Measurements from ENCODE around the gene LAMA3.

Gene LAMA3

GRCh38 chr18:23857756-23858155 is 168.5 kb downstream of the LAMA3 start:
- no peak for DNase-seq

DNA sequence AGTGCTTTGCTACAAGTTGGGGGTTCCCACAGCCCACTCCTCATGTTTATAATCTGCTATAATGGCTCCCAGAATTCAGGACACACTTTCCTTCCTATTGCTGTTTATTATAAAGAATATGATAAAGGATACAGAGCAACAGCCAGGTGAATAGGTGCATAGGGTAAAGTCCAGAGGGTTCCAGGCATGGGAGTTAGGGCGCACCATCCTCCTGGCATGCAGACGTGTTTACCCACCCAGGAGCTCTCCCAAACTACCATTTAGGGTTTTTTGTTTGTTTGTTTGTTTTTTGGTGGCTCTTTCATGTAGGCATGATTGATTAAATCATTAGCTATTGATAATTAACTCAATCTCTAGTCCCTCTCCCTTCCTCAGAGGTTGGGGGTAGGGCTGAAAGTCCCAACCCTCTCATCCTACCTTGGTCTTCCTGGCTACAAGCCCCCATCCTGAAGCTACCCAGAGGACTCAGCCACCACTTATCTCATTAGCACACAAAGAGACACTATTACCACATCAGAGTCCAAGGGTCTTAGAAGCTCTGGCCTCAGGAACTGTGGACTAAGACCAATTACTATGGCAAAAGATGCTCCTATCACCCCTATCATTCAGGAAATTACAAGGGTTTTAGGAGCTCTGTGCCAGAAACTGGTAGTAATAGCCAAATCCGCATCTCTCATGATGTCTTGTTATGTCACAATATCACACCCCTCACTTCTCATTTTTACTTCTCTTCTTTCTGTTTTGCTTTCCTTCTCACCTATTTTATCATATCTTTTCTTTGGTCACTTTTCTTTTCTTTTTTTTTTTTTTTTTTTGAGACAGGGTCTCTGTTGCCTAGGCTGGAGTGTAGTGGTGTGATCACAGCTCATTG is 170.4 kb downstream of the LAMA3 start:
- no peak for DNase-seq

DNA sequence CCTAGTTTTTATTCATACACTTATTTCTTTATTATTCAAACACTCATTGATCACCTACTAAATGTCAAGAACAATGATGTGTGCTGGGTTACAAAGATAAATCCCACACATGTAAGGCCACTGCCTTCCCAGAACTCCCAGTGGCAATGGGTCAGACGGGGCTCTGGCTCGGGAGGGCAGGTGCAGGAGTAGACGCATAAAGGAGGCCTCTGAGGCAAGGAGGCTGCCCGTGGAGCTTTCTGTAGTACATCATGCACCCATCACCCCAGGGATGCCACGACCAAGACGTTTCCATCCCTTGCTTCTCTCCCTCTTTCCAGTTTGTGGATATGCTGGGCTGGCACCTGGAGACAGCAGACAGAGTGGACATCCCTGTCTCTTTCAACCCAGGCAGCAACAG is 172.1 kb downstream of the LAMA3 start:
- no peak for DNase-seq

DNA sequence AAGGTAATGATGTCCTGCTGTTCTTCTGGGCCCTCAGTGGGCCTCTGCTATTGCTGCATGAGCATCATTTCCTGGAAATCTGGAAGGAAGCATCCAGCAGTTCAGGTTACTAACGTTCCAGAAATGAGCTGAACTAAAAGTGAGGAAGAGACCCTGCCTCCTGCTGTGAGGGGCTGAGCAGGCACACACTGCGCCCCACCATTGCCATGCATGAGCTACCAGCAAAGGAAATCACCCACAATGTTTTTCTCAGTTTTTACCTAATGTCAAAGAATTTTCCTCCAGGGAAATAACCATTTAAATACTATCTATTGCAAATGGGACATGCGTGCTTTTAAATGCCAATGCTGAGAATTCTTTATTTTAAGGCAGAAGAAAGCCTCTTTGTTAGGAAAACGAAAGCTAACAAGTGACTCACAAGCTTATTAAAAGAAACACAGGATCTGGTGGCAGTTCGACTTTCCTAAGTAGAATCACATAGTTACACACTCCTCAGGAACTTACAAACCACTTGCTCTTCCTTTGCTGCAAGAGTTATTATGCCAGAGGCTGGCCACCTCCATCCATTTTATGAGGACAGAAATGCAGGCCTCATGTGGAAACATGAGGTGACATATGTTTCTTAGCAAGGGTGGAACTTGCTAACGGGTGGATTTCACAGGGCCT is 172.7 kb downstream of the LAMA3 start:
- DNase-seq: no peak

DNA sequence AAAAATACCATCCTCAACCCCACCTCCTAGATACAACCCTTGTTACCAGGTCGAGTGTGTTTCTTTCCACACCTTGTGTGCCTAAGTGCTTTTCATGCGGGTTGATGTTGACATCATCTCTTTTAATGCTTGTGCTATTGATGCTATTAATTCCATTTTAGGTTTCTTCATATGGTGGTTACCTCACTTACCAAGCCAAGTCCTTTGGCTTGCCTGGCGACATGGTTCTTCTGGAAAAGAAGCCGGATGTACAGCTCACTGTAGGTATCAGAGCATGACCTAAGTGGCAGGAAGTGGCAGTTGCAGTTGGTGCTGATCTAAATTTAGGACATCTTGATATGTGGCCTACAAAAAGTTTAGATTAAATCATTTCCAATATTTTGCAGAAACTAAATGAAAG is 175.4 kb downstream of the LAMA3 start:
- DNase-seq: peak; percentile 7

DNA sequence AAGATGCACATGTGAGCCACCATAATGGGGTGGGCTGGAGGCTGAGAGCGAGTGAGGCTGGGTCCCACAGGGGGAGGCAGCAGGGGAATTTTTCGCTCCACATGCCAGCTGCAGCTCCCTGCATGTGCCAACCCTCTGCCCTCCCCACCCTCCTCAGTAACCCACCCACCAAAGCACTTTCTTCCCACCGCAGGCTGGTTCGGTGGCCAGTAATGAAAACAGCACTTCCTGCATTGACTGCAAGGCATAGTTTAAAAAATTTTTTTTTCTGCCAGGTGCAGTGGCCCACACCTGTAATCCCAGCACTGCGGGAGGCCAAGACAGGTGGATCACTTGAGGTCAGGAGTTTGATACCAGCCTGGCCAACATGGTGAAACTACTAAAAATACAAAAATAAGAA is 177.8 kb downstream of the LAMA3 start:
- no peak for DNase-seq

- DNase-seq: no peak
Observed at GRCh38 chr18:23868136-23868785, 179.0 kb downstream of the LAMA3 start.

- DNase-seq: no peak
Observed at GRCh38 chr18:23870676-23871380, 181.6 kb downstream of the LAMA3 start.

DNA sequence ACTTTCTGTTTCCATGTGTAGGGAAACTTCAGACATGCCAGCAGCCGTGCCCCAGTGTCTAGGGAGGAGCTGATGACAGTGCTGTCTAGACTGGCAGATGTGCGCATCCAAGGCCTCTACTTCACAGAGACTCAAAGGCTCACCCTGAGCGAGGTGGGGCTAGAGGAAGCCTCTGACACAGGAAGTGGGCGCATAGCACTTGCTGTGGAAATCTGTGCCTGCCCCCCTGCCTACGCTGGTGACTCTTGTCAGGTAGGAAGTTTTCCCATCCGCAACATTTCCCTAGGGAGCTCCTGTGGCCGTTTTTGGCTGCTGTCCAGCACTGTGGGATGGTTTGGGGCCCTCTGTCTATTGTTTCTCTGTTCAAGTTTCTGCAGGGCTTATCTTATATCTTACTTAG is 182.2 kb downstream of the LAMA3 start:
- peak; percentile 37 for DNase-seq

DNA sequence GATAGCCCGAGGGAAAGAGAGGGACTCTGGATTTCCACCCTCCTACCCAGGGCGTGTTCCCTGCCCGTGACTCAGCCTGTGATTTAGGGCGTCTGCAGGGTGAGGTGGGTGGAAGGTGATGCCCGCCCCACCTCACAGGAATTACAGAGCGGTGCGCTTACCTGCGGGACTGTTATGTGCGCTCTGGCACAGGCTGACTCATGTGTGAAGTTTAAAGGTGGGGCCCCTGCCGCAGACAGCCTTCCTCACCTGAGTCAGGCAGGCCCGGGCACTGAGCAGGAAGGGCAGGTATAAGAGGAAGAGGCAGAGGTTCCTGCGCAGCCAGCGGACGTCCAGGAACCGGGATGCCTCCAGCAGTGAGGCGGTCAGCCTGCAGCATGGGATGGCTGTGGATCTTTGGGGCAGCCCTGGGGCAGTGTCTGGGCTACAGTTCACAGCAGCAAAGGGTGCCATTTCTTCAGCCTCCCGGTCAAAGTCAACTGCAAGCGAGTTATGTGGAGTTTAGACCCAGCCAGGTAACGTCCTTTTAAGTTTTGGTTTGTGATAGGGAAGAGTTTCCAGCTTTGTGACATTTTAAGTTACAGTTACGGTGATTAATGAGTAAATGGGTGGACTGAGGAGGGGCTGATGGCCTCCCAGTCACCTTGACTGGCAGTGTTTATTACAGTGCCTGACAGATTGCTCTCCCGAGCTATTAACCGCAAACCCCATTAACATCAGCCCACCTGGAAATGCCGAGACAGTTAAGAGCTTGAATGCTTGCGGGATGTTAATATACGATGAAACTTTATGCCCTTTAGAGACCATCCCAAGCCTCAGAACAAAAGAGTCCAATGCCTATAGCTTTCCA is 183.7 kb downstream of the LAMA3 start:
- DNase-seq: no peak

- no peak for DNase-seq
Observed at GRCh38 chr18:23875966-23876895, 187.0 kb downstream of the LAMA3 start.

GRCh38 chr18:23876921-23877320 is 187.7 kb downstream of the LAMA3 start:
- DNase-seq: no peak

GRCh38 chr18:23877371-23877770 is 188.1 kb downstream of the LAMA3 start:
- no peak for DNase-seq

- DNase-seq: no peak
Observed at GRCh38 chr18:23878336-23878900, 189.2 kb downstream of the LAMA3 start.

DNA sequence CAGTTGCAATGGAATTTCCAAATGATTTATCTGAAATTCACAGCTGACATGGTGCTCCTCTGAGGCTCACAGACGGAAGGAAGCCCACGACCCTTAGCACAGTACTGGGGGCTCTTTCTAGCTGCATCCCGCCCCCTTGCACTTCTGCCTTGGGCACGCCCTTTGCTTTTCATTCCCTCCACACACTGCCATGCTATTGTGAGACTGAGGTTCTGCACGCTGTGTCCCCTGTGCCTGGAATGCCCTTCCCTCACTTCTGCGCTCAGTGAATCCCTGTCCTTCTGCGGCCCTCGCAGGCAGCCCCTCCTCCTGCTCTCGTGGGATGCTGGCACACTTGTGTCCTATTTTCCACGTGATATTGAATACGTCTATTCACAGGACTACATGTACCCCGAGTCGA is 189.9 kb downstream of the LAMA3 start:
- DNase-seq: no peak

DNA sequence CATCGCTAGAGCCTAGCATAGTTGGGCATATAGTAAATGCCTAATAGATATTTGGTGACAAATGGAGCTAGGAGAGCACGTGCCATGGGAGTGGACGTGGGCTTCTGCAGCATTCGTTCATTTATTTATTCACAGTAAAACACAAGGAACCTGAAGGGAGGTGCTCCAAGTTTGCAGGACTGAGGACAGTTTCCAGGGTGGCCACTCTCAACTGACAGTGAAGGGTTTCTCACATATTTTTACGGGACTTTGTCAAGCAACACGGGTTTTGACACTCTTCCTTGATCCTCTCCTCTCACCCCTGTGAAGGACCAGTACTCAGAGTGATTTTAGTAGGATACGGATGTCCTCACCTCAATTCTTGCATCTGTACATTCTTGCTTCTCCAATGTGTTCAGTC is 190.3 kb downstream of the LAMA3 start:
- DNase-seq: no peak

DNA sequence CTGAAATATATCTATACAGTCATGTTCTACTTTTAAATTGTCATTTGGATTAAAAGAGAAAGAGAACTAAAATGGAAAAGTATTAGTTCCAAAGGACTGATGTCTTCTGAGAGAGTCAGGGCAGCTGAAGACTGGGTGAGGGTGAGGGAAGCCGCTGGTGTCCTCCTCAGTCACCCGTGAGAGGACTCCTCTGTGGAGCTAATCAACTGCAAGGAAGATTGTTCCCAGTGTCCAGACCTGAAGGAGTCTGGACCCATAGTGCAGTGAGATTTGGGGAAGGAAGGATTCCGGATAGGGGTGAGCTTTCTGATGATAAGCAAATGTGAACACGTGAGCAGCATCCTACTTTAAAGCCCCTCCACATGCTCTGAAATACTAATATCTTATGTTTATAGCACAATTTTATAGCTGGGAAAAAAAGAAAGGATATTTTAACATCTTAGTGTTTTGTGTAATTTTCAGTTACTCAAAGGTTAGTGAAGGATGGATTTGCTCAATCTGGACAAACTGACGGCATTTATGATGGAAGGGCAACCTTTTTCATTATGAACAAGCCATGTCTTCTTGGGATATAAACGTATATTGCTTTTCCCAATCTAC is 190.8 kb downstream of the LAMA3 start:
- no peak for DNase-seq

DNA sequence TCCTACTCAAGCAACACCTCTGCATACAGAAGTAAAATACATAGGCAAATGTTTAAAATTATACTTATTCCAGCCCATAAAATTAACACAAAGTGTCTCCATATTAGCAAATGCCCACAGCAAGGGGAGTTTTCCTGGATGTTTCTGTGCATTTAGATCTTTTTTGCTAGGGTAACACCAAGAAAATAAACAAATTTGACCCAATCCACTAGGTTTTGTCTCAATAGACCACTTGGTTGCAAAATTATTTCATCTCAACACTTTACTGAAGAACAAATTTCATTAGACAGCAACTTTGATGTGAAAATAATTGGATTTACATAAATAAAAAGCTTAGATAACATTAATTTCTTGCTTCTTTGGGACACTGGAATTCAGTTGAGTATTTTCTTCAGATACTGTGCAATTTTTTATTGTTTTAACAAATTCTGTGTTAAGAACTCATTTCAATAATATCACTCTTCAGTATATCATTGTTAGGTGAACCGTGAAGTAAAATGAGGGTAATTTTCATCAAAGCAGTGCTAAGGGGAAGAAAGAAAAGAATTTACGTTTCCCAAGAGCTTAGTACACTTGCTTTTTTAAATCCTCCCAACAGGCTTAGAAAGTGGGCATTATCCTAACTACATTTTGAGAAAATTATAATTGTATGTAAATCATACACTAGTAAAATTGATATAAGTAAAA is 191.8 kb downstream of the LAMA3 start:
- no peak for DNase-seq

DNA sequence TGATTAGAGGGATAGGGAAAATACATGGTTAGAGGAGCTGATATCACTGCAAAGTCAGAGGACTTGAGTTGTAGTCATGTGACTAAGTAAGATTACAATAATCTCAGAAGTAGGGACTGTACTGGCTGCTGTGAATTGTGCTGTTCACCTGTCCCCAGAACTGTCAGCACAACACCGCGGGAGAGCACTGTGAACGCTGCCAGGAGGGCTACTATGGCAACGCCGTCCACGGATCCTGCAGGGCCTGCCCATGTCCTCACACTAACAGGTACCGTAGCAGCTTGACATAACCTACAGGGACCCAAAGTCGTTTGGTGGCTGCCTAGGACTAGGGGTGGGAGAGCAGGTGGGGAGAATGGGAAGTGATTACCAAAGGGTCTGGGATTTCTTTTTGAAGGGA is 192.5 kb downstream of the LAMA3 start:
- peak; percentile 79 for DNase-seq

All from DMS79 treated with DMSO at 0.1 percent for 48 hours (cell line).